Measurements from ENCODE around the gene FAM241B.

The FAM241B gene

DNA sequence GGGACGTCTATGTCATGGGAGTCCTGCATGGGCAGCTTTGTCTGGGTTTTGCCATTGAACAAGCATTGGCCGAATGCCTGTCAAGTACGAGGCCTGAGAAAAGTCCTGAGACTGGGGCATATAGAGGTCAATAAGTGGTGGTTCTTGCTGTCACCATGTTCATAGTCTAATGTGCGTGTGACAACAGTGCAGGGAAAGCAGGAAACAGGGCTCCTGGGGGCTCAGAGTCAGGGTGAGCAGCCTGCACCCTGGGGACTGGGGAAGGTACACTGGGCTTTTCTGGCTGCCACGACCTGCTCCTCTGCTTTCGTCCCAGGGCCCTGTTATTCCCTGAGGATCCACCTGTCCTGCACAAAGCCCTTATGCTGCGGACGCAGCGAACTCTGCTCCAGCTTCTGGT lies 21.3 kb downstream of the FAM241B start:
- H3K36me3 Mint-ChIP-seq (ENCODE audit: low read depth) = no peaks in the 10 kb centered on the region
- H3K9me3 Mint-ChIP-seq = no peaks in the 10 kb centered on the region
- peak overlapping the region; percentile 21 for H3K4me3 Mint-ChIP-seq
- no peaks in the 10 kb centered on the region for H3K27me3 Mint-ChIP-seq (ENCODE audit: low read depth)
- H3K27ac Mint-ChIP-seq = no peak overlapping the region
- H3K4me1 Mint-ChIP-seq (ENCODE audit: low read depth) = peaks cover 18% of the 10 kb centered on the region

DNA sequence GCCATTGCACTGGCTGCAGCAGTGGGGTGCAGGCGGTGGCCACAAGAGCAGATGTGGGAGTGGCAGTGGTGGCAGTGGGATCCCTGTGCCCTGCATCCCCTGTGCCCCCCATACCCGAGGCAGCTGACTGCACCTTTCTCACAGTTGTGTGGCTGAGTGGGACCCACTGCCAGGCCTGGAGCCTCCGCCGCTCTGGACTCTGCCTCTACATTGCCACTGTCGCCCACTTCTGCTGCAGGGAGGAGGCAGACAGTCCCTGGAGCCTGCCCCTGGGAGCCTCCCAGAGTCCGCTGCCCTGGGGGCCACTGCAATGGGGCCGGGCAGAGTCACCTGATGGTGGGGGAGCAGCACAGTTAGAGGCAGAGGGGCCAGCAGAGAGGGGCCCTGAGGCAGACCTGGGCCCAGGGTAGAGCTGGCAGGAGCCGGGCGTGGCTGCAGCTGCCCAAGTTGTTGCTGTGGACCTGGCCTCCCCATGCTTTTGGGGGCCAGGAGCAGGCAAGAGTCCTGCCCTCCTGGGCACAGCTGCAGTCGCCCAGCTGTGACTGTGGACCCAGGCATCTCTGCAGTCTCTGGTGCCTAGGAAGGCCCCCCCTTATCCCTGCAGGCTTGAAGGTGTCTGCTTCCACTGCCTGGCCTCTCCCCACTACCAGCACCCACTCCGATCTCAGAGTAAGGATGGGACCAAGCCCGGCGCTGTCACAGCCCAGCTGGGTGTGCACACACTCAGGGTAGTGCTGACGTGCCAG lies 22.2 kb downstream of the FAM241B start:
- H3K4me1 Mint-ChIP-seq (ENCODE audit: low read depth) = peaks cover 18% of the 10 kb centered on the region
- no peaks in the 10 kb centered on the region for H3K36me3 Mint-ChIP-seq (ENCODE audit: low read depth)
- peaks cover under 1% of the 10 kb centered on the region for H3K27me3 Mint-ChIP-seq (ENCODE audit: low read depth)
- H3K27ac Mint-ChIP-seq = no peak overlapping the region
- no peak overlapping the region for H3K4me3 Mint-ChIP-seq
- no peaks in the 10 kb centered on the region for H3K9me3 Mint-ChIP-seq

DNA sequence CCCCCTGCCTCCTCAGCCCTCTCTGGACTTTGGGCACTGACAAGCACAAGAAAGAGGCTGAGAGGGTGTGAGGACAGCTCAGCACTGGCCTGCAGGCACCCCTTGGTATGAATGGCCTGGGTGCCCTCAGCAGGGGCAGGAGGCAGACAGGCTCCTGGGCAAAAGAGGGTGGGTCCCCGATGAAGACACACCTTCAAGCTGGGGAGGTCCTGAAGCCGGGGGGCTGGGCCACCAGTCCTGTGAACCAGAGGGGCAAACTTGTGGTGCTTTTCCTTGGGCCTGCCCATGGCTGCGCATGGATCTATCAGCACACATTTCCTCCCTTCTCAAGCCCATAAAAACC lies 22.8 kb downstream of the FAM241B start:
- H3K9me3 Mint-ChIP-seq = no peaks in the 10 kb centered on the region
- H3K4me1 Mint-ChIP-seq (ENCODE audit: low read depth) = peaks cover 21% of the 10 kb centered on the region
- peaks cover 6% of the 10 kb centered on the region for H3K27me3 Mint-ChIP-seq (ENCODE audit: low read depth)
- no peak overlapping the region for H3K27ac Mint-ChIP-seq
- no peaks in the 10 kb centered on the region for H3K36me3 Mint-ChIP-seq (ENCODE audit: low read depth)
- H3K4me3 Mint-ChIP-seq = no peak overlapping the region

DNA sequence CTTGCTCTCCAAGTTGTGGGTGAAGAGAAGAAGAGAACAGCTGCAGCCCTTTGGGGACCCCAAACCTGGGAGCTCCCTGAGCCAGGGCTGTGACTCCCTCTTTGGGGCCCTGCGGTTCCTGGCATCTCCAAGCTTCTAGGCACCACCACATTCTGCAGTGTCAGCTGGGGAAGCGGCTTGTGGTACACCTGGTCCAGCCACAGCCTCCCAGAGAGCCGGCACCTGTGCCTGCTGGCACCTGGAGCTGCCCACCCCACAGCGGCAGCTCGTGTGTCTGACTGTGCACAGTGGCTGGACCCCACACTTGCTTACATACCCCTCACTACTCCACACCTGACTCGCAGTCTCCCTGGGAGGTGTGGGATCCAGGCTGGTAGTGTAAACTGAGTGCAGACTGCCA lies 23.5 kb downstream of the FAM241B start:
- H3K4me1 Mint-ChIP-seq (ENCODE audit: low read depth) = peaks cover 21% of the 10 kb centered on the region
- H3K9me3 Mint-ChIP-seq = no peaks in the 10 kb centered on the region
- no peaks in the 10 kb centered on the region for H3K36me3 Mint-ChIP-seq (ENCODE audit: low read depth)
- H3K27ac Mint-ChIP-seq = no peak overlapping the region
- H3K27me3 Mint-ChIP-seq (ENCODE audit: low read depth) = peaks cover 11% of the 10 kb centered on the region
- H3K4me3 Mint-ChIP-seq = no peak overlapping the region

DNA sequence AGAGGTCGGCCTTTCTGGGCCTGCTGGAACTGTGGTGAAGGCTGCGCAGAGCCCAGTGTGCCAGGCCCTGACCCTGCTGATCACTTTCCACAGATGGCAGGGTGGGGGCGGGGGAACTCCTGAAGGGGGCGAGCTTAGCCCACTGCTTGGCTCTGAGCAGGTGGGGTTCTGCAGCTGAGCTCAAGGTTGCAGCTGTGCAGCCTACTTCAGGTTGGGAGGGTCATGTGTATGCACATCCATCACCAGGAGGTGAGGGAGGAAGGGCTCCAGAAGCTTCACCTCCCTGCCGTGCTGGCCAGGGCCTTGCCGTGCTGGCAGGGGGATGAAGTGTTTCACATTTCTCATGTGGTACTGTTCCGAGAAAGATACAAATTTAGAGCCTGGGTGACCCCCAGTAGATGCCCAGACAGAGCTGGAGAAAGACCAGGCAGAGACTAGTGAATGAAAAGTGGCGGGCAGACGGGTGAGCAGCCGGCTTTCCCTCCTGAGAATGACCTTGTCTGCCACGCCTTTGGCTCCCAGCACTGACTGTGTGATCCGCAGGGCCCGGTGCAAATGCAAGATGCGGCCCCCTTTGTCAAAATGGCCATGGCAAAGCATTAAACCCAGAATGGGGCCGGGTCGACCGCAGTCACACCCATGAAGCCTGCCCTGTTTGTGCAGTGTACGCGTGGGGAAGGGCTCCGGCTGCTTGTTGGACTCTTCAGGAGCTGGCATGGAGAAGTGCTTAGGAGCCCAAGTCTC lies 25.2 kb downstream of the FAM241B start:
- H3K9me3 Mint-ChIP-seq = no peaks in the 10 kb centered on the region
- H3K4me1 Mint-ChIP-seq (ENCODE audit: low read depth) = peaks cover 20% of the 10 kb centered on the region
- no peak overlapping the region for H3K27ac Mint-ChIP-seq
- H3K4me3 Mint-ChIP-seq = no peak overlapping the region
- H3K36me3 Mint-ChIP-seq (ENCODE audit: low read depth) = no peaks in the 10 kb centered on the region
- peaks cover 17% of the 10 kb centered on the region for H3K27me3 Mint-ChIP-seq (ENCODE audit: low read depth)

DNA sequence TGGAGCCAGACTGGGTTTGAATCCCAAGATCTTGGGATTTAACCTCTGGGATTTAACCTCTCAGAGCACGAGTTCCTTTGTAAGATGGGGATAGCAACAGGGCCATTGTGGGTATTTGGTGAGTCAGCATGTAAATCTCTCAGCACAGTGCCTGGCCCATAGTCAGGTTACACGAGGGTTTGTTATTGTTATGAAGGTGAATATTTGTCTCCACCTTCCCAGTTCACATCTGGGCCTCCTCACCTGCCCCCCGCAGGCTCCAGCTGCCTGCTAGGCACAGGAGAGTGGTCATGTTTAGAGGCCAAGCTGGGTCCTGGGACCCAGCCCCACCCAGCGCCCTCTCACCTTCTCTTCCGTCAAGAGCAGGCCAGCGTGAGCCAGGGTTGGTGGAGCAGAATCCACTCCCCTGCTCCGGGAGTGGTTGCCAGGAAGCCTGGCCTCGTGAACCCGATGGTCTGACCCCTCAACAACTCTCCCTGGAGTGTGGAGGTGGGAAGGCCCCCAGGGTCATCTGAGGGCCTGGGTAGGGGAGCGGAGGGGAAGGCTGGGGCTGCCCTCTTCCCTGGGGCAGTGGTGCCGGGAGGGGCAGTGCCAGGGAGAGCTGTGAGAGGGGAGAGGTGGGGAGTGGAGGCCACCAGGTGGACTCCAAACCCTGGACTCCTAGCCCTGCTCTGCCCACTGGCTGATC lies 26.0 kb downstream of the FAM241B start:
- H3K27ac Mint-ChIP-seq = no peak overlapping the region
- H3K4me3 Mint-ChIP-seq = no peak overlapping the region
- H3K27me3 Mint-ChIP-seq (ENCODE audit: low read depth) = peaks cover 17% of the 10 kb centered on the region
- H3K9me3 Mint-ChIP-seq = no peaks in the 10 kb centered on the region
- H3K36me3 Mint-ChIP-seq (ENCODE audit: low read depth) = no peaks in the 10 kb centered on the region
- peaks cover 13% of the 10 kb centered on the region for H3K4me1 Mint-ChIP-seq (ENCODE audit: low read depth)

DNA sequence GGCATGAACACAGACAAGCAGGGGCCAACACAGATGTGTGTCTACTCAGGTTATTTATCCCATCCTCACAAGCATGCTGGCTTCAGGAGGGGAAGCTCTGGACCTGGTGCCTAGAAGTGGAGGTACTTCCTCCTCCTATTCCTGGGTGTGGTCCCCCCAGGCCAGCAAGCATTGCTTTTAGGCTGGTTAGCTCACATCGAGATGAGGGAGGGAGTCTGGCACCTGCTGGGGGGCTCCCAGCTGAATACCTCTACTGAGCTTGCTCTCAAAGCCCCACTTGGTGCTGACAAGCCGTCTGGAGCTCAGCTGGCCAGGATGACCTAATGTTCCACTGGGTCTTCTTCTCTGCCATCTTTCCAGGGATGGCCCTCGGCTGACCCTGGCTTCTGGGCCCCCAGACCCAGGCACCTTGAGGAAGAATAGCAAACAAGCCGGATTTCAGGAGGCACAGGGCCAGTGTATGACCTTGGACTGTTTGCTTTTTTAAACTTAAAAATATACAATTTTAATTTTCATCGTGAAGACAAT lies 26.8 kb downstream of the FAM241B start:
- Mint-ChIP-seq H3K9me3 (no peaks in the 10 kb centered on the region), H3K36me3 (ENCODE audit: low read depth) (no peaks in the 10 kb centered on the region), H3K27ac (no peak overlapping the region), H3K4me1 (ENCODE audit: low read depth) (peaks cover 7% of the 10 kb centered on the region), H3K4me3 (no peak overlapping the region), H3K27me3 (ENCODE audit: low read depth) (peaks cover 17% of the 10 kb centered on the region)

DNA sequence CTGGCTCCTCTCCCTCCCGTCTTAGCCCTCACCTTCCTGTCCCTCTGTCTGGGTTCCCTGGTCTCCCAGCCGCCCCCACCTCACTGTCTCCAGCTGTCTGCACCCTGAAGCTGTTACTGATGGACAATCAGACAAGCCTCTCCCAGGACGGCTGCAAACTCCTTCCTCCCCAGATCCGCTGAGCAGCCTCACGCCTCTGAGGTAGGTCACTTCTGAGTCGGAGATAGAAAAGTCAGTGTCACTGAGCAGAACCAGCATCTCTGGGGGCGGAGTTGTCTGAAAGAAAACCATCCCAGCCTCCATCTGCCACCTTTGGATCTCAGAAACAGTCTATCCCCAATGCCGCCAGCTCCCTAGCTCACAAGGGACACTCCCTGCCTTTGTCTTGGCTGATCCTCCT lies 27.4 kb downstream of the FAM241B start:
- H3K9me3 Mint-ChIP-seq = no peaks in the 10 kb centered on the region
- H3K36me3 Mint-ChIP-seq (ENCODE audit: low read depth) = no peaks in the 10 kb centered on the region
- peaks cover 17% of the 10 kb centered on the region for H3K27me3 Mint-ChIP-seq (ENCODE audit: low read depth)
- H3K27ac Mint-ChIP-seq = no peak overlapping the region
- H3K4me3 Mint-ChIP-seq = no peak overlapping the region
- peaks cover 5% of the 10 kb centered on the region for H3K4me1 Mint-ChIP-seq (ENCODE audit: low read depth)

DNA sequence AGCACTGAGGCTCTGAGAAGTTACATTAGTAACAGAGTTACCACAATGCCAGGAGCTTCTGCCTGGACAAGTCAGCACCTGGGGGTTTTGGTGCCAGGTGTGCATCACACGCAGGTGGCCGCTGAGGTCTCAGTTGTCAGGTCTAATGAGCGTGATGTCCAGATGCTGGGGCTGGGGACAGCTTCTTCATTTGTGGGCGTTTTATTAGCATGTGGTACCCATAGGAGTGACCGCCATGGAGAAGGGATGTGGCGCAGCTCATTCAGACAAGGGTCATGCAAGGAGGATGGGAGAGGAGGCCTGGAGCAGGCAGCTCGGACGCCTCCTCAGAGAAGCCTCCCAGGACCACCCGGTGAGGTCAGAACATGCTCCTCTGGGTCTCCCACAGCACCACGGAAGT lies 27.8 kb downstream of the FAM241B start:
- Mint-ChIP-seq H3K27me3 (ENCODE audit: low read depth) (peaks cover 17% of the 10 kb centered on the region), H3K9me3 (no peaks in the 10 kb centered on the region), H3K27ac (no peak overlapping the region), H3K4me3 (no peak overlapping the region), H3K36me3 (ENCODE audit: low read depth) (no peaks in the 10 kb centered on the region), H3K4me1 (ENCODE audit: low read depth) (peaks cover 5% of the 10 kb centered on the region)

DNA sequence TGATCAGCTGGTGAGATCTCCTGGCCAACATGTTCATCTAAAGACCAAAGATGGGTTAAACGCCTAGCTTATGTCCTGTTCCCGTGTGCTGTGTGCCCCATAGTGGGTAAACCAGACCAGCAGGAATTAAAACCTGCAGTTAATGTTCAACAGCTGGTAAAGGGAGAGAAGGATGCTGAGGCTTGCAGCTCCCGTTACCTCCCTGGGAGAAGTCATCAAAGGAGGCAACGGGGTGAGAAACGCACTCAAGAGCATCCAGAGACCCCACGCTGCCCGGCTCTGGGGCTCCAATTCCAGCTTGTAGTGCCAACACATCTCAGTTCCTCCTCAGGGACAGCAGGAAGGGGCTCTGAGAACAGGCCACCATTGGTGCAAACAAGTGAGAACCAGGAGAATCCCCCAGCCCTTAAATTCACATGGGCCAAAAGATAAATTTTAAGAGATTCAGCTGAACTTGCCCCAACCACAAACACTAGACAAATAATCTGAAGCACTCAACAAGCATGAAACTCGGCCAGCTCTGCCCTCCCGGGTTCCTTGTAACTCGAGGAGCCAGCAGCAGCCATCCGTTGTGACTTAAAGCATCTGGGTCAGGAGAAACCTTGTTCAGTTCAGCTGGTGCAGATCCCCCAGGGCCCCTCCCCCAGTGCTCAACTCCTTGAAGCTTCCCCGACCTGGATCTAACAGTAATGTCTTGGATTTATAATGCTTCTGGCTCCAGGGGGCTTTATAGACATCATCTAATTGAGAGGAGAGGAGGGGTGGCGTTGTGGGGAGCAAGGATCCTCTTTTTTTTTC lies 29.4 kb downstream of the FAM241B start:
- H3K9me3 Mint-ChIP-seq = no peaks in the 10 kb centered on the region
- peaks cover 17% of the 10 kb centered on the region for H3K27me3 Mint-ChIP-seq (ENCODE audit: low read depth)
- H3K36me3 Mint-ChIP-seq (ENCODE audit: low read depth) = no peaks in the 10 kb centered on the region
- no peak overlapping the region for H3K4me3 Mint-ChIP-seq
- H3K27ac Mint-ChIP-seq = no peak overlapping the region
- peaks cover 5% of the 10 kb centered on the region for H3K4me1 Mint-ChIP-seq (ENCODE audit: low read depth)

DNA sequence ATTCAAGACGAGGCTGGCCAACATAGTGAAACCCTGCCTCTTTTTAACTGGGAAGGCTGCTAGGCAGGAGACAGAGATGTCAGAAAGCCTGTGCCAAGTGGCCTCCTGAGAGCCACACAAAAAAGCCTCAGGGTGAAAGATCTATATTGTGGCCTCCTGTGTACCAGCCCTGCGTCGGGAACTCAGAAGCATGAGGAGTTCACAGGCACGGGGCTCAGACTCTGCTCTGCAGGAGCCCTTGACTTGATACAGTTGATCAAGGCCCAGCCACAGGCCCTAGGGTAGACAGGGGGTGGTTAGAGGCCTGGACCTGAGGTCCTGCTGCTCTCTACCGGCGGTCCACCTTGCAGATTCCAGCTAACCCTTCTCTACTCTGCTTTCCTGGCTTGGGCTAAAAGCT lies 30.2 kb downstream of the FAM241B start:
- Mint-ChIP-seq H3K27ac (no peak overlapping the region), H3K4me3 (no peak overlapping the region), H3K27me3 (ENCODE audit: low read depth) (peaks cover 17% of the 10 kb centered on the region), H3K9me3 (no peaks in the 10 kb centered on the region), H3K36me3 (ENCODE audit: low read depth) (no peaks in the 10 kb centered on the region), H3K4me1 (ENCODE audit: low read depth) (peaks cover 5% of the 10 kb centered on the region)

DNA sequence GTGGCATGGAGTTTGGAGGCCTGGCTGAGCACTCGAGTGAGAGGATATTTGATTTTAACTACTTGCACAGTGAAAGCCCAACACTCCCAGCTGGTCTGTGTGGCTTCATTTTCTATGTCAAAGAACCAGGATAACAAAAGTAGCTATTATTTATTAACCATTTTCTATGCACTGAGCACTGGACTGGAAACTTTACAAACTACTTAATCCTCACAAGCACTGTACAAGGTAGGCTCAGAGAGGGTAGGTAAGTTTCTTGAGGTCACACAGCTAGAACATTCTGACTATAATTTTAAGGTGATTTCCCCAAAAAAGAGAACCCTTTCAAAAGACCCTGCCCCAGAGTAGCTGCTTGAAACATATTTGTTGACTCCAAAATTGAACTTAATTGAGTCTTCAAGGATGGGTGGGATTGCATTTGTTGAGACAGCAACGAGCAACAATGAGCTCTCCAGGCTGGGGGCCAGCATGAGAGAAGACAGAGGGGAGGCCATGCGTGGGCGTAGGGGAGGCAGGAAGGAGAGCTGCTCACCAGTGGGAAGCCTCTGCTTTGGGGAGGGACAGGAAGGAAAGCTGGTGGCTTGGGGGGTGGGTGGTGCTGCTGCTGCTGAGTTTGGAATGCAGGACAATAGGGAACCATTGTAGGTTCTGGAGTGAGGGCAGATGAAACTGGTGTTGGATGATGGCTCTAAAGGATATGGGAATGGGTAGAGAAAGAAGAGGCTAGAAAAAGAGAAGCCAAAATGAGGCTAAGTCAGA lies 31.5 kb downstream of the FAM241B start:
- H3K27ac Mint-ChIP-seq = no peak overlapping the region
- no peaks in the 10 kb centered on the region for H3K36me3 Mint-ChIP-seq (ENCODE audit: low read depth)
- peaks cover 17% of the 10 kb centered on the region for H3K27me3 Mint-ChIP-seq (ENCODE audit: low read depth)
- peaks cover 5% of the 10 kb centered on the region for H3K4me1 Mint-ChIP-seq (ENCODE audit: low read depth)
- H3K4me3 Mint-ChIP-seq = no peak overlapping the region
- H3K9me3 Mint-ChIP-seq = no peaks in the 10 kb centered on the region

DNA sequence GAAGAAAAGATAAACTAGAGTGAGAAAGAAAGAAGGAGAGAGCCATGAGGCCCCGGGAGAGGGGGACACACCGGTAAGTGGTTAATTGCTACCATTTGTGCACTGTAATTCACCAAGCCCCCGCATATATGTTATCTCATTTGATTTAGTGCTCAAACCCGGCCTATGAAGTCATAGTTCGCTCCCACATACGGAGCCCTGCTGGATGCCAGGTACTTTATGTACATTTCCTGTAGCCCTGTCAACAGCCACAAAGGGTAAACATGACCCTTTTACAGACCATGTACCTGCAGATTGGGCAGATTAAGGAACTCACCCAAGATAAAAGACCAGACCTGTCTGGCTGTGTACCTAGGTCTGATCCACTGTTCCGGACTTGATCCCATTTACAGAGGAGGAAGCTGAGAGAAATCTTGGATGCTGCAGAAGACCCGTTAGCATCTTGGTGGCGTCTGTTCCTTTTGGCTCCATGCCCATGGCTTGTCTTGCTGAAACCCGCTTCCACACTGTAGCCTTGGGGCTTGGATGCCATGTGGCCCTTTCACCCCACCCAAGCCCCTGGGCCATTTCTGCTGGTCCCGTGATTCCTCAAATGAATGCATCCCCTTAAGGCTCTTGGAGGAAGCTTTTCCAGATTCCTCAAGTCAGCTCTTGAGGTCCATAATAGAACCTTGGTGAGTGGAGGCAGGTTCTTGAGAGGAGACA lies 32.3 kb downstream of the FAM241B start:
- H3K27ac Mint-ChIP-seq = no peak overlapping the region
- no peaks in the 10 kb centered on the region for H3K9me3 Mint-ChIP-seq
- H3K4me3 Mint-ChIP-seq = no peak overlapping the region
- H3K36me3 Mint-ChIP-seq (ENCODE audit: low read depth) = no peaks in the 10 kb centered on the region
- peaks cover 16% of the 10 kb centered on the region for H3K27me3 Mint-ChIP-seq (ENCODE audit: low read depth)
- peaks cover 4% of the 10 kb centered on the region for H3K4me1 Mint-ChIP-seq (ENCODE audit: low read depth)

Data from T-helper 1 cell treated with Interleukin-12 subunit alpha and Interleukin-12 subunit beta and Interleukin-4 antibody, amounts not matched to agents 30 μg/mL and 1 μg/mL, for 36 hours (primary cell).